AML-193 (cell line): ENCODE results near the gene HSPBP1.

Source experiments
- DNase-seq, 2 experiments: peaks; one replicate each; lab custom pipeline; 2025; lab: John Stamatoyannopoulos, UW

The HSPBP1 gene

DNA sequence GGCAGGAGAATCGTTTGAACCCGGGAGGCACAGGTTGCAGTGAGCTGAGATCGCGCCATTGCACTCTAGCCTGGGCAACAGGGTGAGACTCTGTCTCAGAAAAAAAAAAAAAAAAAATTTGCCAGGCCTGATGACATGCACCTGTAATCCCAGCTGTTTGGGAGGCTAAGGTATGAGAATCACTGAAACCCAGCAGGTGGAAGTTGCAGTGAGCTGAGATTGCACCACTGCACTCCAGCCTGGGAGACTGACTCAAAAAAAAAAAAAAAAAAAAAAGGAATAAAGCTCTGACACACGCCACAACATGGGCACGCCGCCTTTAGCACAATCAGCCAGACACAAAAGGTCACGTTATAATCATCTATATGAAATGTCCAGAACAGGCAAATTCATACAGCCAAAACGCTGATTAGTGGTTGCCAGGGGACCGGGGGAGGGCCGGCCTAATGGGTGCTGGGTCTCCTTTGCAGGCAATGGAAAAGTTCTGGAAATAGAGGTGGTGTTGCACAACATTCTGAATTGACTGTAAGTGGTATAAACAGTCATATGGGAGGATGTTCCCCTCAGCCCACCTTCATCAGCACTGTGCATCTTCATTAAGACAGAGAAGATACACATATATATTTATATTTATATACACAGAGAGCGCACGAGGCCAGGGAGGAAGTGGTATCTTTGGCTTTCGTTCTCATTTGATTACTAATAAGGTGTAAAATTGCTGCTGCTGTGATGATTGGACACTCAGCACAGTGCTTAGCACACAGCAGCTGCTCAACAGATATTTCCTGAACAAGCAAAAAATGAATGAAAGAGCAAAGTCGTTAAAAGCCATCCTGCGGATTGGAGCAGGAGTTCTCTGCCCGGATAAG is 3.8 kb downstream of the HSPBP1 start:
- no peak for DNase-seq

GRCh38 chr19:55273978-55274707 is 5.8 kb downstream of the HSPBP1 start:
- no peak for DNase-seq

- DNase-seq: no peak
Measured at GRCh38 chr19:55272142-55272541, 7.8 kb downstream of the HSPBP1 start.

- no peak for DNase-seq
Measured at GRCh38 chr19:55270172-55270942, 9.6 kb downstream of the HSPBP1 start.

- DNase-seq: no peak
Measured at GRCh38 chr19:55269299-55269698, 10.6 kb downstream of the HSPBP1 start.

DNA sequence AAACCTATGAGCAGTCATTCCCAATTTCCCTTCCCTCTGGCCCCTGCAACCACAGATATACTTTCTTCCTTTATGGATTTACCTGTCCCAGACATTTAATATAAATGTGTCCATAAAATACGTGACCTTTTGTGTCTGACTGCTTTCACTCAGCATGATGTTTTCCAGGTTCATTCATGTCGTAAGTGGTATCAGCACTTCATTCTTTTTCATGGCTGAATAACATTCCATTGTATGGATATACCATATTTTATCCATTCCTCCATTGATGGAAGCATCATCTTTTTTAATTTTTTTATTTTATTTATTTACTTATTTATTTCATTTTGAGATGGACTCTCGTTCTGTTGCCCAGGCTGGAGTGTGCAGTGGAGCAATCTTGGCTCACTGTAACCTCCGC is 13.1 kb downstream of the HSPBP1 start:
- no peak for DNase-seq

- no peak for DNase-seq
Measured at GRCh38 chr19:55266404-55266803, 13.5 kb downstream of the HSPBP1 start.

DNA sequence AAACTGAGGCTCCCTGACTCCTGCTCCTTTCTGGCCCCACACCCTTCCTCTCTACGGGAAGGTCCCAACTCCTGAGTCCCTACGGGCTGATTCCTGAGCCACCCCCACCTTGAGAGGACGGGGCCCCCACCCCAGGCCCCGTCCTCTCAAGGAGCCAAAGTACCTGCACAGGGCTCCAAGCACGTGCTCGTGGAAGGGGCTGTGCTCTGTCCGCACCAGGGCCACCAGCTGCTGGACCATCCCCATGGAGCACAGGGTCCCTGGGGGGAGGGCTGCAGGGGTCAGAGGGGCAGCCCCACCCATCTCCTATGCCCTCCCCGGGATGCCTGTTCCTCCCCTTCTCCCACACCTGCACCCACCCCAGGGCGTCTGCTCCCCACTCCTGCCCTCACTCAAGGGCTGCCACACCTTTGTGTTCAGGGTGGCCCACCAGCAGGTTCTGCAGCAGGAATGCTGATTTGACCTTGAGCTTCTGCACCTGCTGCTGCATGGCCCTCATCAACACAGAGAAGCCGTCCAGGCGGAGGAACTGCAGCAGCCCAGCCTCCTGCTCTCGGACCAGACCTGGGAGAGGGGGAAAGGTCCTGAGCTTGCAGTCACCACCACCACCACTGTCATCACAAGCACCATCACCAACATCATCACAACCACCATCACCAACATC is 14.1 kb downstream of the HSPBP1 start:
- DNase-seq: no peak

GRCh38 chr19:55265173-55265572 is 14.7 kb downstream of the HSPBP1 start:
- no peak for DNase-seq

GRCh38 chr19:55264531-55264930 is 15.4 kb downstream of the HSPBP1 start:
- DNase-seq: no peak

DNA sequence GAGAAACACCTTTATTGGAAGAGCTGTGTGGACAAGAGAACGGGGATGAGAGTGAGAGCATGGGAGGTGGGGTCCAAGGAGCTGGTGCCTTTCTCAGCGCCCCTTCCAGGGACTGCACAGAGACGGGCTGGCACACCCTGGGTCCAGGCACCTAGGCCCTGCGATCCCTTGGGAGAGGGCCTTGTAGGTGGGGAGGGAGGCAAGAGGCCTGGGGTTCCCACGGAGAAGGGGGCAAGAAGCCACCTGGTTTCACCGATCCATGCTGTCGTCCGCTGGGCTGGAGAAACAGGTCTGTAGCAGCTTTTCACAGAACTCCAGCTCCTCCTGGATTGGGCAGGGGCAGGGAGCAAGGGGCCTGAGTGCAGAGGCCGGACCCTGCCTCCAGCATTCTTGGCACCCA is 17.6 kb downstream of the HSPBP1 start:
- no peak for DNase-seq

- DNase-seq: no peak
Measured at GRCh38 chr19:55261671-55262126, 18.2 kb downstream of the HSPBP1 start.

GRCh38 chr19:55259540-55260210 is 20.2 kb downstream of the HSPBP1 start:
- no peak for DNase-seq

GRCh38 chr19:55258828-55259539 is 20.9 kb downstream of the HSPBP1 start, which contains the start of gene PPP6R1:
PPP6R1 (minus strand) TSS chr19:55259017; CDS start chr19:55247103, 11,914 bp downstream.
- peak; percentile 97 for DNase-seq

DNA sequence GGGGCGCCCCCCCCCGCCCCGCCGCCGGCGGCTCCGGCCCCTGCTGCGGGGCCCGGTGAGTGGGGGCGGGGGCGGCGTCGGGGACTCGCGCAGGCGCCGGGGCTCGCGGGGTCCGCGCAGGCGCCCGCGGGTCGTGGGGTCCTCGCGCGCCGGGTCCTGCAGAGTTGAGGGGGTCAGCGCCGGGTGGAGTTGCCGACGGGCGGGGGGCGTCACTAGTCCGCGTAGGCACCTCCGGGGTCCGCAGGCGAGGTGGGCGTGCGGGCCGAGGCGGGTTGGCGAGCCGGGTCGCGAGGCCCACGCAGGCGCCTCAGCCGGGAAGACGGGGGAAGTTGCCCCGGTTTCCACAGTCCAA is 21.5 kb downstream of the HSPBP1 start:
- no peak for DNase-seq

GRCh38 chr19:55257461-55258420 is 22.2 kb downstream of the HSPBP1 start:
- DNase-seq: peak in 1 of 2 experiments; percentile 22

DNA sequence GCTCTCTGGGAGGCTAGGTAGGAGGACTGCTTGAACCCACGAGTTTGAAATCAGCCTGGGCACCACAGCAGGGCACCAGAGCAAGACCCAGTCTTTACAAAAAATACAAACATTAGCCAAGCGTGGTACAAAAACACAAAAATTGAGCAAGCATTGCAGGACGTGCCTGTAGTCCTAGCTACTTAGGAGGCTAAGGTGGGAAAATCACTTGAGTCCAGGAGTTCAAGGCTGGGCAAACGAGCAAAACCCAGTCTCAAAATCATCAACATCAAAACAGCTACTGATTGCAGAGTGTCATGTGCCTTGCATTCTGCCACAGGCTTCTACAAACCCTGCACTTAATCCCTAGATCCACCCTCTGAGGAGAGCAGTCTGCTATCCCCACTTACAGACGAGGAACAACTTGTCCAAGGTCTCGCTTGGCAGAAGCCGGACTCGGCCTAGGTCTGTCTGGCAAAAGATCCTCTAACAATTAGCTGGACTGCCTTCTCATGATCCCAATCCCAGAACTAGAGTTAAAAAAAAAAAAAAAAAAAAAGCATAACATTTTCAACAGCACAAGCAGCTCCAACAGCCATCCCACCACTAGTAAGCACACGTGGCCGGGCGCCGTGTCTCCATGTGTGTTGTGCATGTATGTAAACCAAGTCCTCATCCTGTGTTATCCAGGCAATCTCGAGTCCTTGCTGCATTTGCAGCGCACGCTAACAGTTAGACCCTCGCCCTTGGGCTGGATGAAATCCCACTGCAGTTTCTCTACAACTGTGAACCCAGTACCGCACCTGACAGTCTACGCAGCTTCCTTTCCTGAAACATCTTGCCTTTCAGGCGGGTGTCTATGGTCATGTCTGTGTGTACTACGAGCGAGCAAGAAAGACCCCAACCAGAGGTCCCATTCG is 23.1 kb downstream of the HSPBP1 start:
- no peak for DNase-seq
